ENCODE data around the gene PFKM.
"Not testable (repeated sequence)": the region's sequence is repeated elsewhere in the genome, so short reads cannot be mapped to it uniquely, and the experiment has no call there.

PFKM gene

DNA sequence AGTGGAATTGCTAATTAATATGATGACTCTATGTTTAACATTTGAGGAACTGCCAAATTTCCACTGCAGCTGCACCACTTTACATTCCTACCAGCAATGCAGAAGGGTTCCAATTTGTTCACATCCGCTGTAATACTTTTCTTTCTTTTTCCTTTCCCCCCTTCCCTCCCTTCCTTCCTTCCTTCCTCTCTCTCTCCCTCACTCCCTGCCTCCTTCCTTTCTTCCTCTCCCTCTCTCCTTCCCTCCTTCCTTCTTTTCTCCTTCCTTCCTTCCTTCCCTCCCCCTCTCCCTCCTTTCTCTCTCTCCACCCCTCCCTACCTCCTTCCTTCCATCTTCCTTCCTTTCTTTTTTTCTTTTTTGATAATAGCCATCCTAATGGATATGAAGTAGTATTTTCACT, 3.2 kb upstream of the PFKM start:
- no peak for DNase-seq

DNA sequence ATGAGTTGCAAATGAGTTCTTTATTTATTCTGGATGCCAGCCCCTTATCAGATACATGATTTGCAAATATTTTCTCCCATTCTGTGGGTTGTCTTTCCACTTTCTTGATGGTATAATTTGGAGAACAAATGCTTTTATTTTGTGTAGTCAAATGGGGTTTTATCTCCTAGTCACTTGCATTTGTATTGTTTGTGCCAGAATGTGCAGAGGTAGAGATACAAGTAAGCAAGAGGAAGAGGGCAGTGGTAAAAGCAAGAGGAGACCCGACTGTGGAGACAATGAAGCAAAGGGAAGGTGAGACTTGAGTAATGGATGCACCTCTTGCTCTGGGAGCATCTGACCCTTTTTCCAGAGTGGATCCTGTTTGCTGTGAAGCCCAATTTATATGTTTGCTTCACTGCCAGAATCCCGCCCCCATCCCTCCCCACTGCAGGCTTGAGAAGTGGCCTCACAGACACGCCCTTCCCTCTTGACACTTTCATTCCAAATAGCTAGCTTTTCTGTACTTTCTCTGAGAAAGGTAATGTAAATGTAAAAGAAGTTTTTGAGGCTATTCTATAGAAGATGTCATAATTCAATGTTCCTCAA, 786 bp upstream of the PFKM start:
- no peak for DNase-seq

DNA sequence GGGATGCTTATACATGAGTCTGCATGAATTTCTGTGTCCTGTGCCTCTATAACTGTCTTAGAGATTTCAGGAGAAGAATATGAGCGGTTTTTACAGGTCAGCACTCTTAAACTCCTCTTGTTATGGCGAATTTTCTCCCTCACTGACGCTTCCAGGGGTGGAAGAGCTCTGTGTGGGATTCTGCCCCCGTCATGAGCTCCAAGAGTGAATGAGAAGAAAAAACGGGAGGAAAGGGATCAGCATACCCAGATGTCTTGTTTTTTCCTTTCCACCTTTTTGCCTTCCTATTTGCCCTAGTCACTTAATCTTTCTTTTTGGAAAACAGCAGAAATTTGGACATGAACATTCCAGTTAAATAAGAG, 651 bp downstream of the PFKM start:
- no peak for DNase-seq

DNA sequence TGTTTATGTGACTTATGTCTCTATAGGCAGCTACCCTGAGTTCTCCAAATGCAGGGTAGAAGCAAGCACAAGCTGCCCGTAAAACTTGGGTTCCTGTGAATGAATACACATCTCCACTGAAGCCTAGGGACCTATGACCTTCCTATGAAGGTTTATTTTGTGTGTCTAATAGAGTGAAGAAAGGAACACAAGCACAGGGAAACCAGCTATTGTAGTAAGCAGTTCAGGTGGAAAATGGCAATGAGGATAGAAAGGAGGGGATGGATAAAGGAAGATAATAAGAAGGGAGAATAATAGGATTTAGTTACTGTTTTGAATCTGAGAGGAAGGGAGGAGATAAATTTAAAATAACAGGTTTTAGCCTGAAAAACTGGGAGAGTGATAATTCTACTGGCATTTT, 2.4 kb downstream of the PFKM start:
- no peak for DNase-seq

DNA sequence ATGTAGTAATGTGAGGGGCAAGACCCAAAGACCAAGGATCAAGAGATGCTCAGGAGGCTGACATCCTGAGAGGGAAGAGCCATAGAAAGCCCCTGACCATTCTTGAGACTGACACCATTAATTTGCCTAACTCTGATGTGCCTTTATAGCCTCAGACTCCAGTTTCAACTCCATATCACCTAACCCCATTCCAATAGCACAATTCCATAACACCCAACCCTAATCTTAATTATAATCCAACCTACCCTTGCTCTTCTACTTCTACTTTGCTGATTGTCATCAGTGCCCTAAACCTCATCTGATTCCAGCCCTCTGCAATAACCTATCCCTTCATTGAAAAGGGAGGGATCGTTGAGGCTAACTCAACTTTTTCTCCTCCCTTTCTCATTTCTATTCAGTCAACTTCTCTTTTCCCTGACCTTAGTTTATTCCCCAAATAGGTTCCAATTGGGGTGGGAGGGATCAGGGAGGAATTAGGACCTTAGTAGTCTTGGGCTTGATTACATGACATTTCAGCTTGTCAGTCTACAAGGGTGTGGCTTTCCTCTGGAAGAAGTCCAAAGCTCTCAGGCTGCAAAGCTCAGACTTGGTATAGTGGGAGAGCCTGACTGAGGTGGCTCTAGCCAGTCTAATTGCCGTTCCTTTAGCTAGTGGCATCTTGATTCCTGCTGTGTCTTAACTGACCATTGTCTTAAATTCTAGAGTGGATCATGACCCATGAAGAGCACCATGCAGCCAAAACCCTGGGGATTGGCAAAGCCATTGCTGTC, 3.1 kb downstream of the PFKM start:
- DNase-seq, result no peak

DNA sequence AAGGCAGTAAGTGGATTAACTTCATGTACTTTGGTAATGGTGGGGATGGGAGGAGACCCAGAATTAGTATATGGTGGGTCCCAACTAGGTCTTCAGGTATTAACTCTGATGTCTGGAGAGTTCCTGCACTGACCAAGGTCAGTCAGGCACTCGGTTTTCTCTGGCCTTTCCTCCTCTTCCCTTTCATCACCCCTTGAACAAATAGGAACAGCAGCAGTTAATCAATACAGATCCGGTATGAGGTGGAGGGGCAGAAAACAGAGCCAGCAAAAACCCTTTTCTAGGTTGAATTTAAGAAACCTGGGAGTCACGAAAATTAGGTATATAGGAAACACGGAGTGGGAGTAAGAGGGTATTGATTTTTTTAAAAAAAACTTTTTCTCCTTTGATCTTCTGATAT, 4.0 kb downstream of the PFKM start:
- no peak for DNase-seq

DNA sequence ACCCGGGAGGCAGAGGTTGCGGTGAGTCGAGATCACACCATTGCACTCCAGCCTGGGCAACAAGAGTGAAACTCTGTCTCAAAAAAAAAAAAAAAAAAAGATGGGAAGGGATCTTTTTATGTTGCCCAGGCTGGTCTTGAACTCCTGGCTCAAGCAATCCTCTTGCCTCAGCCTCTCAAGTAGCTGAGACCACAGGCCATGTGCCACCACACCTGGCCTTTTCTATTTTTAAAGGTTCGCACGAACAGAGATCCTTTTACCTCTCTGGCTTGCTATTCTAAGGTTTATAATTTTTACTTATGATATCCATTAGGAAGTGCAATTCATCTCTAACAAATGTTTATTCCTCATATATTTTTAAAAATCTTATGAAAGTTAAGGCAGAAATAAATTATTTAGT, 6.4 kb downstream of the PFKM start:
- not testable (repeated sequence) for DNase-seq

DNA sequence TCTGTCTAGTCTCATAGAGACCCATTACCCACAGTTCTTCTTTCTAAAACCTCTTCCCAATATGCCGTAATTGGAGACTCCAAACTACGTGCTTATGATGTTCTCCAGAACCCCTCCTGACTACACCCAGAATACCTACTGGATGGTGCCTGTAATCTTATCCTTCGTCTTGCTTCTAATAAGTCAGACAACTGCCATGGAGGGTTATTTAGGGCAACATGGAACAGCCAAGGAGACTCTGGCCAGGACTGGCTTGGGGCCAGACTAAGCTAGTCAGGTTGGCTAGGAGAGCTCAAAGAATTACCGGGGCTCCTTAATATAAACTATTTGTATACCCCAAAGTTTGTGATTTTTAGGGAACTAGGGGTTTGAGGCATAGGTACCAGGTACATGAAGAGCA, 6.8 kb downstream of the PFKM start:
- DNase-seq, result no peak

DNA sequence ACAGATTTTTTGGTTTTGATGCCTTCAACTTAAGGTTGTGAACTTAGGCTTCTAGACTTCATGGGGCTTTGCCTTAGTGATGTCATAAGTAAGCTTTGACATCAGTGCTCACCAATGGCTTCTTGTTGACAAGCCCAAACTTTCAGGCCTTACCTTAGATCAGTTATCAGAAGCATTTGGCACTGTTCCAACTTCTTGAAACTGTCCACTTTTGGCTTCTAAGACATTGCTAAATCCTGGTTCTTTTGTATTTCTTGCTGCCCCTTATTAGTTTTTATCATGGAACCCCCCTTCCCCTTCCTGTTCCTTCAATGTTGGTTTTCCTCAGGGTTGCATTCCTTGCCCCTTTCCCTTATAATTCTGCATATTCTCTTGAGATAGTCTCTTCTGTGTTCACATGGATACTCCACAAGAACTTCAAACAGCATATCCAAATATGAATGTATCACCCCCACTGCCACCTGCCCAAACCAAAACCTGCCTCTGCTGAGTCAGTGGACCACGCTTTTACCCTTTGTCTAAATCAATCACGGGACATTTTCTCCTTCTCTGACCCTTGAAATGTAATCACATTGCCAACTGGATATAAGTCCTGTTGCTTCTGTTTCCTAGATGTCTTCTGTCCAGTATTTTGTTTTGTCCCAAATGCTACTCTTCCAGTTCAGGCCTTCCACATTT, 7.9 kb downstream of the PFKM start:
- DNase-seq, result no peak

DNA sequence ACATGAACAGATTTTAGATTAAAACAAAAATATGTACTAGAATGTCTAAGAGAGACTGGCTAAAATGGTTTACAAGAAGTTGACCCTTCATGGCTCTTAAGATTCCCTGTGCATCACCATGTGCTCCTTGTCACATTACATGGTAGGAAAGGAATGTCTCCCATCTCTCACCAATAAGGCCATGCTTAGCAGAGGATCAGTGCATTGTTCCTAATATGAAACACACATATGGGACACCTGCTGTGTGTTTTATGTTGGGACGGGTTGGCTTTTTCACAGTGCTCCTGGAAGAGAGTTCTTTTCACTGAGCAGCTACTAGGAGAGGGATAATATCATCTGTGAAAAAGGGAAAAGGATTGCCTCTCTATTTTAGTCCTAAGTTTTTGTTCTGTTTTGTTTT, 9.6 kb downstream of the PFKM start:
- DNase-seq, result no peak

DNA sequence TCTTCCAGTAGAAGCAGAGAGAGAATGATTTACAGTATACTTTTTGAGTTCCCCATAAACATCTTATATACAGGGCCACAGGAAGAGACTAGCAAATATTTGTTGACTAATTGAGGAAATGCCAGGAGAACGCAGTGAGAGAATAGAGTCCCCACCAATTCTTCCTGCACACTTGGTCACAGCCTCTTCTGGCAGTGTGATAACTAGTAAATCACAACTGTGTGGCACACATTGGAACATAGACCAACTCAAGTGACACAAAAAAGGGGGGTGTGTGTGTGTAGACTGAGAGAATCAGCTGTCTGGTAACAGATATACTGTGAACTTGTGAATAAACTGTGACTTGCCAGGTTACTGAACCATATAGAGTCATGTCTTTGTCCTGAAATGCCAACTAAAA, 10.2 kb downstream of the PFKM start:
- no peak for DNase-seq

DNA sequence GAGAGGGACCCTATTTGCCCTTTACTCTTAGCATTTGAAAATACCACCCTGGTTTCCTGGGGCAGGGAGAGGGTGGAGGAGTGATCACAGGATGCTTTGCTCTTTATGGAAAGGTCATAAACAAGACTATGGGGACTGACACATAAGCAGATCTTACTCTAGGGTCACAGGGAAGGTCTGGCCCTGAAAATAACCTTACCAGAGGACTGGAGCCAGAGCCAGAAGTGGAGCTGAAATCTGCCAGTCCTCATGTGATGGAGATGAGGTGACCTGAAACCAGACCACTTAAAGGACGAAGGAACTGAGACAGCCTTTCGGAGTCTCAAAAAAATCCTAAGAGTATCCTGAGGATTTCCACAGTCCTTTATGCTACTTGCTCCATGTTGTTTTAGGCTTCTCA, 12.4 kb downstream of the PFKM start:
- DNase-seq, result no peak

DNA sequence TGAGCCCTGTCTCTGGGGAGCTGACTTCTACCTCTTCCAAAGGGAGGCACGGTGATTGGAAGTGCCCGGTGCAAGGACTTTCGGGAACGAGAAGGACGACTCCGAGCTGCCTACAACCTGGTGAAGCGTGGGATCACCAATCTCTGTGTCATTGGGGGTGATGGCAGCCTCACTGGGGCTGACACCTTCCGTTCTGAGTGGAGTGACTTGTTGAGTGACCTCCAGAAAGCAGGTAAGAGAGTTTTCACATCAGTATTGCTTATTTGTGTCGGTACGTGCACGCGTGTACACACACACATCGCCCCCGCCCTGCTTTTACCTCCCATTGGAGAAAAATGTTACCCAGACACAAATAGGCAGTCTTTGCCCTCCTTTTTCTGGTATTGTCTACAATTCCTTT, 13.7 kb downstream of the PFKM start:
- DNase-seq, result no peak

DNA sequence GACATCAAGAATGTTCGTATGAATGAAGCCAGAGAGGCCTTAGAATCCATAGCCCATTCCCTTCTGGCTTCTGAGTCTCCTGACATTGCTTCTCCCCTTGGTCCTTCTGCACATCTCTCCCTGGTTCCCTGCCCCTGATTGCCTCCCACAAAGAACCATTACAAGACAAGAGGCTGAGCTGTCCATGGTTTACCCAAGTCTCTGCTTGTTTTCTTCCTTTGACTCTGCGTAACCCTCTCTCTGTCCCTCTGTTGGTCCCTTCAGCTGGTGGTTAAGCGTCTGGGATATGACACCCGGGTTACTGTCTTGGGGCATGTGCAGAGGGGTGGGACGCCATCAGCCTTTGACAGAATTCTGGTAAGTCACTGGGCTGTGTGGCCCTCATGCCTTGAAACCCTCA, 15.9 kb downstream of the PFKM start:
- DNase-seq, result no peak

DNA sequence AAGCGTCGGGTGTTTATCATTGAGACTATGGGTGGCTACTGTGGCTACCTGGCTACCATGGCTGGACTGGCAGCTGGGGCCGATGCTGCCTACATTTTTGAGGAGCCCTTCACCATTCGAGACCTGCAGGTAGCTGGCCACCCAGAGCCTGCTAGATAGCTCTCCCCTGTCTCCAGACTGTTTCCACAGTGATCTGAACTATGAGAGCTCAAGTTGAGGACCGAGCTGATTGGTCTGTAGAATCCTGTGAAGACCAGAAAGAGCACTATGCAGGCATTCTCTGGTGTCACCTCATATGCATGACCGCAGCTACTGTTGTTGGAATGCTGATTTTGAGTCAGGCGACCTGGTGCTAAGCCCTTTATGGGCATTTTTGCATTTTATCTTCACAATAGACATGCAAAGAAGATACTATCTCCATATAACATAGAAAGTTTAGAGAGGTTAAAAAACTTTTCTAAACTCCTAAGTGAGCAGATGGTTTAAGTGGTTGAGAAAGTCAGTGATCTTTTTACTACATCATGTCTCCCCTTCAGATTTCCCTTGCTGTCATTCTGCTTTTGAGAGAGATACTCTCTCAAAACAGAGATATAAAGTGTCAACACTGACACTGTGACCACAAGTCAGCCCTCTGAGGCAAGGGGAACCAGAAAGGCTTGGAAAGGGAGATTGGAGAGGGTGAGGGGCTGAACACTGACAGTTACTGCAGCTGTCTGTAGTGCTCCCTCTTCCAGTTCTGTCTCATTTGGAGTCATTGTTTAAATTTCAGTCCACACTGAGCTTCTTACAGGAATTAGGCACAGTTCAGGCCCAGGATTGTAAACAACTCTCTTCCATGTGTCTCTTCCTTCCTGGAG, 23.9 kb downstream of the PFKM start:
- no peak for DNase-seq

DNA sequence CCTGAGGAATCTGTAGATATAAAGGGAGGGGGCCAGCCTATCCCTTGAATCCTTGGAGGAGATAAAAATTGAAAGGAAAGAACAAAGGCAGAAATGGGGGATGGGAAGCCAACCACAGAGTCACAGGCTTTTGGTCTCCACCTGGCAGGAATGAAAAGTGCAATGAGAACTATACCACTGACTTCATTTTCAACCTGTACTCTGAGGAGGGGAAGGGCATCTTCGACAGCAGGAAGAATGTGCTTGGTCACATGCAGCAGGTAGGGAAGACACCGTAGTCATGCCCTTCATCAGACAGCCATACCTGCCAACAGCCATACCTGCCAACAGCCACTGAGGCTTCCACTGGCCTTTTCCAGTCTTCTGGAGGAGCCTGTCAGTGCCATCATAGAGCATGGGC, 24.7 kb downstream of the PFKM start:
- no peak for DNase-seq

DNA sequence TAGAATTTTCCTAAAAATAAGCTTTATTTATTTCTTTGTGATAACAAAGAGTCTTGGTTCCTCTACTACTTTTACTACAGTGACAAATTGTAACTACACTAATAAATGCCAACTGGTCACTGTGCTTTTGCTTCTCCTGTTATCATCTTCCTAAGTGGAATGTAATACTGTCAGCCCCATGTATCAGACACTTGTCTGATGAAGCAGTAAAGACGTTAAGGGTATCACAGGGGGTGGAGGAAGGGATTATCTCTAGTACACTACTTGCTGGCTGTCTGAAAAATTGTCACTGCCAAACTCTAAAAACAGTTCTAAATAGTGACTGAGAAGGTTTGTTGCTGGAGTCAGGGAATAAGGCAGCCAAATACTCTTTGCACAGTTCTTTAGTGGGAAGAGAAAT, 26.8 kb downstream of the PFKM start:
- no peak for DNase-seq

DNA sequence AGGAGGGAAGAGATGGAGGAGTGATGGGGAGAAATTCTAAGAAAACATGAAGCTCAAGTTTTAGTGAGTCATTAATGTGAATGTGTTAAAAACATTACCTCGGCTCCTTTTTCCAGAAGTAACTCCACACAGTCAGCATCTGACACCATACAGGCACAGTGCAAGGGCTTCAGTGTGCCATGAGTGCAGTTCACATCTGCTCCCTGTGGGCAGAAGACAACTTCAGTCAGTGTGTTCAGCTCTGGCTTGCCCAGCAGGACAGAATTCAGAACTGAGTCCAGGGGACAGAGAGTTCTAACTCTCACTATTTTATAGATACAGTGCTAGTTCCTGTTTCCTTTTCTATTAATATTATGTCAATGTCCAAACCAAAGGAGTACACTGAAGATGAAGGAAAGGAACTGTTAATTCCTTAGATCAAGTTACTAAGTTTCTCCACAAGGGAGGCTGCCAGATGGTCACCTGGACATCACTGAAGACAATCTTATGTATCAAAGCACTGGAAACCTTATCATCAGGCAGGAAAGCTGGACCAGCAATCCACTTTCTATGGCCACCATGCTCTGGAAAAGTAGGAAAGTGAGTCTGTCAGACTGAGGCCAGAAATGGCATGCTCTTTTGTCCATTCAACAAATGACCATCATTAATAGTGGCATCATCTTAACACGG, 32.1 kb downstream of the PFKM start:
- no peak for DNase-seq

DNA sequence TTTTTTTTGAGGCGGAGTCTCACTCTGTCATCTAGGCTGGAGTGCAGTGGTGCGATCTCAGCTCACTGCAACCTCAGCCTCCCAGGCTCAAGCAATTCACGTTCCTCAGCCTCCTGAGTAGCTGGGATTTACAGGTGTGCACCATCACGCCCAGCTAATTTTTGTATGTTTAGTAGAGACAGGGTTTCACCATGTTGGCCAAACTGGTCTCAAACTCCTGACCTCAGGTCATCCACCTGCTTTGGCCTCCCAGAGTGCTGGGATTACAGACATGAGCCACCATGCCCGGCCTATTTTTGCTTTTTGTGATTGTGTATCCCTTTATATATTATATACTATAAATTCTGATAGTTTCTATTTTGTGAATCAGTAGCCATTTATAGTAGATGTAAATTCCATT, 36.6 kb downstream of the PFKM start:
- DNase-seq, result not testable (repeated sequence)

DNA sequence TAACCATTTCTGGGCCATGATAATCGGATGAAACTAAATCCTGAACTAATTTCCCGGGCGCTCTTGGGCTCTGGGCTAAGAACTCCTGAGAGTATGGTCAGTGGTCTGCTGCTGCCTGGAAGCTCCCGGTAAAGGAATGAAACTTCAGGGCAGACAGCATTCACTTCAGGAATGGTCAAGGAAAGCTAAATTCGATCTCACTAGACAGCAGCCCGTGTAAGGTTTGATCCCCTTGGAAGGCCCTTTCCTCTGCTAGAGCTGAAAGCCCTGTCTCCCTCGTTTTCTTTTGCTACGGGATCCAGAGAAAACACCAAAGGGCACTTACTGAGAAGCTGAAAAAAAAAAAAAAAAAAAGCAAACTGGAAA, 37.5 kb downstream of the PFKM start:
- no peak for DNase-seq

DNA sequence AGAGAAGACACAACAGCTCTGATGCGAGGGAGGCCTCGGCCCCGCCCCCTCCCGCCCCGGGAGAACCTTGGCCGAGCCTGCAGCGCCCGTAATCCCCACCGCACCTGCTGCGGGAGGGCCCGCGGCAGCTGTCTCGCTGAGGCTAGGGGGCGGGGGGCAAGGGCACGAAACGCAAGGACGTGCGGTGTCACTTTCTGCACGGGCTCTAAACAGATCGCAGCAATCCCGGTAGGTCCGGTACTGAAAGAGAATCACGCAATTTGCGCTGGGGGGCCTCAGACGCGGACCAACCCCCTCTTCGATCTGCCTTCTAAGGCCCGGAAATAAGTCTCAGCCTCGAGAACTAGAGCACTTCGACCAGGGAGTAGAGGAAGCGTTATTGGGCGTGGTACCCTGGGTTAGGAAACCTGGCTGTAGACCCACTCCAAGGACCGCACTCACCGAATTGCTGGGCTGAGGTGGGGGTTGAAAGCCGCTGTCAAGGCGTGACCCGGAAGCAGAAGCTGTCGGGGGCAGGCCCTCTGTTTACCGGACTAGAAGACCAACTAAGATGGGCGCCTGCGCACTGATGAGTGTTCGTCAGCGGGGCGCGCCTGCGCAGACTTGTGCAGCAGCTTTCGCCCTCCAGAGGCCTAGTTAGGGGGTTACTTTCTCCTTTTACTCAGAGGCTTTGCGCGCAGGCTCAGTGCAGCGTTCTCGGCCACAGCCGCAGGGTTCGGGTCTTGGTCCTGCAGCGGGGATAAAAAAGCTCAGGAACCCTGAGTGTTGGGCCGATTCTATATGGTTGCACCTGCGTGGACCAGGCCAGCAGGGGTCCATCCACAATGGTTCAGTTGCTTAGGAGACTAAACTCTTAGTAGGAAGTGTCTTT, 38.1 kb downstream of the PFKM start, which contains the start of gene ASB8:
ASB8 (minus strand) TSS at position 498 of the 871 bp plus-strand sequence. CDS start 4,019 bp downstream, outside the sequence.
- DNase-seq, result peak; percentile 99

DNA sequence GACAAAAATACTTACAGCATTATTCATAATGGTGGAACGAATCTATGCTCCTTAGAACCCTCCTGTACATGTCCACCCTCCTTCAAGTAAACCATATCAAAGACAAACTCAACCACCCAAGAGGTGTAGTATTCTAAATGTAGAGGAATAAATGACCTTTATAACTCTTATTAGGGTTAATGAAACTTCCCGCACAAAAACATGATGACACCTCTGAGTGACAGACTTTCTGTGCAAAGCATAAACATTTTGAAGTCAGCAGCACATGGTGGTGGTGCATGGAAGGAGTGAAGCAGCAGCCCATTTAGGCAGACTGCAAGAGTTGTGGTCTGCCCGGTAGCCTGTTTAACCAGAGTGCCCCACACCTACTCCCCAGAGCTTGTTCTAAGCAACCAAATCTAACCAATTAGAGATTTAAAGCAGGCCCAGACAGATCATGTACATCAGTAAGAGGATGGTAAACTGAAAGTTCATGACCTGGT, 38.8 kb downstream of the PFKM start:
- DNase-seq, result no peak
